ENCODE measurements around the gene CHD9NB. TPM values are rescaled to one million over a fixed set of nuclear protein-coding genes. Genes with fewer than 3 reads are reported as not detected.

Gene CHD9NB
- total and polyA plus RNA-seq, 9 of the 15 experiments (the other 6 are each of a cell fraction or from before 2014, with no cell fraction given): 0.06 to 0.10 (median 0.07) TPM; not detected in 6

DNA sequence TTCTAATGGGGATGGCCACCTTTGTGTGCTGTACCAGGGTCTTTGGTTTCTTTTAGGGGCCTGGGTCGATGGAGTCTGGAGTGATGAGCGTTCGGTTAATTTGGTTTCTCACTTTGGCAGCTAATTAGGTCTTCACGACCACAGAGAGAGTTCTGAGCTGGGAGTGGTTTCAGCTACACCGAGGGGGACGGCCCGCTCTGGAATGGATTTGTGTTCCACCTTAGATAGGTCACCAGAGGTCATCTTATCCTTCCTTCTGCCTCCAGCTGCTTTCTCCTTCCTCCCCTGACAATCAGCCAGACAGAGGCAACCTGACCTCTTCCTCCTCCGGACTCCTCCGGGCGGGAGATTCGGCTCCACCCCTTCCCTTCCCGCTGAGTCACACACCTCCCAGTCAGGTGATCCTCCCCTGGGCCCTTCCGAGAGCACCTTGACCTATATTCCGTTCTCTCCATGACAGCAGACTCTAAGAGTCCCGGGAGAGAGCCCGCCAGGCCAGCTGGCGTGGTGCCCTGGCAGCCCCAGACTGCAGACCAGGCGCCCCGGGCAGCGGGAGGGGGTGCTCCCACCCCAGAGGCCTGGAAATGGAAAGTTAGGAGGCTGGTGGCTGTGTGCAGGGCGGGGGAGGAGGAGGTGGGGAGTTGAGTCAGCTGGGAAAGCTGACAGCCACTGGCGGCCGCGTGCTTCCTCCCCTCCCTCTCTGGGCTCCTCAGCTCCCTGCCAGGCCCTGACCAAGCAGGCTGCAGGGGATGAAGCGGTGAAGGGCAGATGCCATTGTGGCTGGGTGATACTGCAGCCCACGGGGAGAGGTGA, 46.8 kb upstream of the CHD9NB start (continued):
- TF ChIP-seq ZNF121 (CRISPR knock-in tag; conservative IDR thresholded peaks at IDR 0.05) (no peak), TGIF2 (CRISPR knock-in tag; IDR thresholded peaks at IDR 0.05) (peak; percentile 30; the same call in 1 of the 2 replicates), ZNF830 (CRISPR knock-in tag; IDR thresholded peaks at IDR 0.05) (no peak), NEUROD1 (IDR thresholded peaks at IDR 0.05; ENCODE audit: borderline replicate concordance, low read depth, low read length, partially characterized antibody) (no peak), STAT5A (IDR thresholded peaks at IDR 0.05; ENCODE audit: borderline replicate concordance, low read length) (no peak), HDAC3 (IDR thresholded peaks at IDR 0.05; ENCODE audit: borderline replicate concordance, partially characterized antibody) (peak; percentile 65), CTBP1 (IDR thresholded peaks at IDR 0.05; ENCODE audit: borderline replicate concordance) (peak; percentile 94), RAD51 (IDR thresholded peaks at IDR 0.05; ENCODE audit: borderline replicate concordance, low read depth) (peak; percentile 87), NCOR1 (IDR thresholded peaks at IDR 0.05) (peak; percentile 88), BCOR (IDR thresholded peaks at IDR 0.05) (0 out of 2 replicates have a peak, but pooled peaks have one; percentile 24), SMARCA4 (IDR thresholded peaks at IDR 0.05) (peak; percentile 82), ZBTB9 (CRISPR knock-in tag; IDR thresholded peaks at IDR 0.05) (no peak), TSC22D4 (tag; IDR thresholded peaks at IDR 0.05) (no peak), PTBP1 (IDR thresholded peaks at IDR 0.05; ENCODE audit: low read depth, low read length) (no peak), FOXA3 (CRISPR knock-in tag; conservative IDR thresholded peaks at IDR 0.05 in 1 of 2, IDR thresholded peaks at IDR 0.05 in 1 of 2) (no peak), SFPQ (IDR thresholded peaks at IDR 0.05; ENCODE audit: low read depth, low read length) (no peak), BRD4 (IDR thresholded peaks at IDR 0.05) (no peak), ETV1 (tag; conservative IDR thresholded peaks at IDR 0.05; ENCODE audit: low read depth) (peak; percentile 46), ZNF41 (CRISPR knock-in tag; conservative IDR thresholded peaks at IDR 0.05) (no peak), JUNB (CRISPR knock-in tag; conservative IDR thresholded peaks at IDR 0.05) (no peak), POLR3G (IDR thresholded peaks at IDR 0.05; ENCODE audit: extremely low read depth, insufficient read length, insufficient replicate concordance) (no peak)
- TF ChIP-seq, protein P1, sequence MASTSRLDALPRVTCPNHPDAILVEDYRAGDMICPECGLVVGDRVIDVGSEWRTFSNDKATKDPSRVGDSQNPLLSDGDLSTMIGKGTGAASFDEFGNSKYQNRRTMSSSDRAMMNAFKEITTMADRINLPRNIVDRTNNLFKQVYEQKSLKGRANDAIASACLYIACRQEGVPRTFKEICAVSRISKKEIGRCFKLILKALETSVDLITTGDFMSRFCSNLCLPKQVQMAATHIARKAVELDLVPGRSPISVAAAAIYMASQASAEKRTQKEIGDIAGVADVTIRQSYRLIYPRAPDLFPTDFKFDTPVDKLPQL (IDR thresholded peaks at IDR 0.05; ENCODE audit: extremely low read depth, insufficient read length): no peak
- TF ChIP-seq, protein P2, sequence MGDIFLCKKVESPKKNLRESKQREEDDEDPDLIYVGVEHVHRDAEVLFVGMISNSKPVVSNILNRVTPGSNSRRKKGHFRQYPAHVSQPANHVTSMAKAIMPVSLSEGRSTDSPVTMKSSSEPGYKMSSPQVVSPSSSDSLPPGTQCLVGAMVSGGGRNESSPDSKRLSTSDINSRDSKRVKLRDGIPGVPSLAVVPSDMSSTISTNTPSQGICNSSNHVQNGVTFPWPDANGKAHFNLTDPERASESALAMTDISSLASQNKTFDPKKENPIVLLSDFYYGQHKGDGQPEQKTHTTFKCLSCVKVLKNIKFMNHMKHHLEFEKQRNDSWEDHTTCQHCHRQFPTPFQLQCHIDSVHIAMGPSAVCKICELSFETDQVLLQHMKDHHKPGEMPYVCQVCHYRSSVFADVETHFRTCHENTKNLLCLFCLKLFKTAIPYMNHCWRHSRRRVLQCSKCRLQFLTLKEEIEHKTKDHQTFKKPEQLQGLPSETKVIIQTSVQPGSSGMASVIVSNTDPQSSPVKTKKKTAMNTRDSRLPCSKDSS (IDR thresholded peaks at IDR 0.05; ENCODE audit: low read depth, partially characterized antibody): no peak

All from K562 (cell line).